ENCODE measurements around the gene ZIC4.
A peak's percentile ranks its signal among the peaks of the same experiment; 100 is the strongest.

ZIC4 gene

GRCh38 chr3:147406028-147406931 lies at the start of gene ZIC4:
TSS of gene ZIC4 (minus strand) at chr3:147406543. CDS start at chr3:147402797, 3,746 bp downstream.
- DNase-seq: no peak

- no peak for DNase-seq
These were observed 43.3 kb upstream of the ZIC4 start for GRCh38 chr3:147449669-147450068.

- DNase-seq: no peak
These were observed 40.9 kb upstream of the ZIC4 start for GRCh38 chr3:147447224-147447623.

GRCh38 chr3:147431751-147432150 lies 25.4 kb upstream of the ZIC4 start:
- no peak for DNase-seq

GRCh38 chr3:147428754-147429153 lies 22.4 kb upstream of the ZIC4 start:
- no peak for DNase-seq

- DNase-seq: no peak
These were observed 22.0 kb upstream of the ZIC4 start for GRCh38 chr3:147428326-147428725.

- DNase-seq: no peak
These were observed 21.4 kb upstream of the ZIC4 start for GRCh38 chr3:147427746-147428145.

GRCh38 chr3:147426931-147427330 lies 20.6 kb upstream of the ZIC4 start:
- no peak for DNase-seq

- DNase-seq: no peak
These were observed 19.1 kb upstream of the ZIC4 start for GRCh38 chr3:147425388-147425850.

- no peak for DNase-seq
These were observed 18.4 kb upstream of the ZIC4 start for GRCh38 chr3:147424581-147425387.

- DNase-seq: no peak
These were observed 17.6 kb upstream of the ZIC4 start for GRCh38 chr3:147423798-147424580.

- DNase-seq: no peak
These were observed 17.1 kb upstream of the ZIC4 start for GRCh38 chr3:147423537-147423797.

GRCh38 chr3:147422601-147423536 lies 16.5 kb upstream of the ZIC4 start:
- DNase-seq: no peak

- no peak for DNase-seq
These were observed 15.9 kb upstream of the ZIC4 start for GRCh38 chr3:147422196-147422595.

GRCh38 chr3:147421184-147421912 lies 15.0 kb upstream of the ZIC4 start:
- no peak for DNase-seq

GRCh38 chr3:147420353-147421183 lies 14.2 kb upstream of the ZIC4 start:
- DNase-seq: no peak

GRCh38 chr3:147419781-147420224 lies 13.5 kb upstream of the ZIC4 start:
- no peak for DNase-seq

- peak; percentile 33 for DNase-seq
These were observed 12.7 kb upstream of the ZIC4 start for GRCh38 chr3:147418808-147419701.

GRCh38 chr3:147418371-147418781 lies 12.0 kb upstream of the ZIC4 start:
- DNase-seq: no peak

Measured in NCI-H774 (cell line).